NCI-H526 treated with DMSO at 0.1 percent for 48 hours (cell line): ENCODE results near the gene DOP1B.
A peak's percentile ranks its signal among the peaks of the same experiment; 100 is the strongest.
"Not testable (repeated sequence)": the region's sequence is repeated elsewhere in the genome, so short reads cannot be mapped to it uniquely, and the experiment has no call there.

Experiments used
- DNase-seq: peaks from one replicate; lab custom pipeline; 2025; lab: John Stamatoyannopoulos, UW

The DOP1B gene

DNA sequence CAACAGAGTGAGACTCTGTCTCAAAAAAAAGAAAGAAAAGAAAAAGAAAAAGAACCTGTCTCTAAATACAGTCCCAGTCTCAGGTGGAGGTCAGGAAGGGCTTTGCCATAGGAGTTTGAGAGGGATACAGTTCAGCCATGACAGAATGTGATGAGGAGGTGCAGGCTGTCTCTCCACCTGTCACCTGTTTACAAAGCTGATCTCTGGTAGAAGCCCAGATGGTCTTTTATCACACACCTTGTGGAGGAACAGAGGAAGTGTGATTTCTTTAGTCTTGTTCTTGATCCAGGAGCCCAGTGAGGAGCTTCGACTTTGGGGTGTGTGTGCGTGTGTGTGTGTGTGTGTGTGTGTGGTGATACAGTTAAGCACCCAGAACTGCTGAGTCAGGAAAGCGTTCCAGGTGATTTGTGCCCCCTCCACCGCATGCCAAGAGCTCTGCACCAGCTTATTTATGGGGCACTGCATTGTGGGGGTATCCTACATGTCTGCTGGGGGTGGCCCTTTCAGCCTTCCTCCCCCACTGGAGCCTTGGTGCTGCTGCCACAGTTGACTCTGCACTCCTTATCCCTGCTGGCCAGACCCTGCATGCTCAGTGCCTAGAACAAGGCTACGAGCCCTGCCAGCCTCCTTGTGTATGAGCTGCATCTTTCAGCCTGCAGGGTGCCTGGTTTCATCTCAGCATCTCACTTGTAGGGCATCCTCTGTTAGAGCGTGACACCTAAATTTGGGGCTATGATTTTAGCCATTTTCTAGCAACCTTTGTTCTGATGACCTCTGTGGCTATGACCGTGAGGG, 19.3 kb downstream of the DOP1B start:
- no peak for DNase-seq

DNA sequence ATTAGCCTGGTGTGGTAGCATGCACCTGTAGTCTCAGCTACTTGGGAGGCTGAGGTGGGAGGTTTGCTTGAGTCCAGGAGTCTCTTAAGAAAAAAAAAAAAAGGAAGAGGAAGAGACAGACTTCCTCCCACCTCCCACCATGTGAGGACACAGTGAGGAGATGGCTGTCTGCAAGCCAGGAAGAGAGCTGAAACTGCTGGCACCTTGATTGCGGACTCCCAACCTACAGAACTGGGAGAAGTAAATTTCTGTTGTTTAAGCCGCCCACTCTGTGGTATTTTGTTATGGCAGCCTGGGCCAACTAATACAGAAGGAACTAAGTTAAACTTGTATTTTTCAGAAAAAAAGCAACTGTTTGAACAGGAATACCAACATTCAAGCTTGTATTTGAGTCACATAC, 21.7 kb downstream of the DOP1B start:
- DNase-seq: no peak

DNA sequence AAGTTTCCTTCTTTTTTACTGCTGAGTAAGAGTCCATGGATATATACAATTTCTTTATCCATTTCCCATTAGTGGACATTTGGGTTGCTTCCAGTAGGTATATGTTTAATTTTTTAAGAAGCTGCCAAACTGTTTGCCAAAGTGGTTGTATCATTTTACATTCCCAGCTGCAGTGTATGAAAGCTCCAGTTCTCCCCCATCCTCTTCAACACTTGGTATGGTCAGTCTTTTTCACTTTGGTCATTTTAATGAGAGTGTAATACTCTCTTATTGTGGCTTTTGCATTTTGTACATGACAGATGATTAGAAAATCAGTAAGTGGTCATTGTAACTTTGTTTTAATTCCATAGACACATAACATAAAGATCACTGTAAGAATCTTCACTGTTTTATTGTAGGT, 22.5 kb downstream of the DOP1B start:
- DNase-seq: no peak

DNA sequence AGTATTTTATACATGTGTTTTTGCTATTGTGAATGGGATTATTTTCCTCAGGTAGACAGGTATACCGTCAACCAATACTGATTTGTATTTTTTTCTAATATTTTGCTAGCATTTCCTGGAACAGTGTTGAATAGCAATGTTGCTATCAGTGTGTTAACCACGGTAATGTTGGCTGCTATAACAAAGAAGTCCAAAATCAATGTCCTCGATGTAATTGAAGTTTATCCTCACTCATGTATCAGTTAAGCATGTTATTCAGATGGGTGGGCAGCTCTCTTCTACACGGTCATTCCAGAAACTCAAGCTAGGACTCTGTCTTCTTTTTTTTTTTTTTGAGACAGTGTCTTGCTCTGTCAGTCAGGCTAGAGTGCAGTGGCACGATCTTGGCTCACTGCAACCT, 24.3 kb downstream of the DOP1B start:
- DNase-seq: no peak

DNA sequence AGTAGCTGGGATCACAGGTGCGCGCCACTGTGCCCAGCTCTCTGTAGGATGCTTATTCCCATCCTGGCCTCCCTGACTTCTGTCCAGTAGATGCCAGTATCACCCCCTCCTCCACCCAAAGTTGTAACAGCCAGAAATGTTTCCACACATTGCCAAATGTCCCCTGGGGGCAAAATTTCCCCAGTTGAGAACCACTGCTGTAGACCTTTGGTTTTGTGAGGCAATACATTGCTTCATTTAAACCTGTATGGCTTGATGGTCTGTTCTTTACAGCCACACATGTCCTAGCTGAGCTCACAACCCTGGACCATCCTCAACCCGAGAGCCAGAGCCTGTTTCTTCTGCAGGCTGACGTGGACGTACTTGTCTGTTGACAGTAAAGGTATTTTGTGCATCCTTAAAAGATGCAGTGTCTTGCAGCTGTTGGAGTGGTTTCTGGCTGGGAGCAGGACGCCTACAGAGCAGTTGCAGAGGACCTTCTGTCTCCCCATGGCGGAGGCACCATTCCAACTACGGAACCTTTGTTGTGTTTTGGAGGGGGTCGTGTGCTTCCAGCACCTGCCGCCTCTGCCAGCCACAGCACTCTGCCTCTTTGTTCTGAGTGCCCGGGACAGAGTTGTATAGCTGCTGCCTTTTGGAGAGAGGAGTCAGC, 26.6 kb downstream of the DOP1B start:
- DNase-seq: no peak

DNA sequence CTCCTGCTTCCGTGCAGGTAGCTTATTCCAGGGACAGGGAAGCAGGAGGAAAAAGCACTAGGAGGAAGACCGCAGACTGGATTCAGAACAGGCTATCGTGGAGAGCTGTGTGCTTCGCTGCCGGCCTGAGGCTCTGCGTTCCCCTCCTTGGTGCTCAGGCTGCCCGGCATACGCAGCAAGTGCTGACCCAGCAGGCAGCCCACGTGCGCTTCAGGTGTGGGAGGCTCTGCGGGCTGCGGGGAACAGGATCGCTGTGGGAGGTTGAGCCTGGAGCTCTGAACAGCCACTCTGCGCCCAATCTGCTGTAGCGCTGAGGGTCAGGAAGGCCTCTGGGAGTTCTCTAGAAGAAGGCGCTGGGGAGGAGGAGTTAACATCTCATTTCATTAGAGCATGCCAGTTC, 27.9 kb downstream of the DOP1B start:
- DNase-seq: no peak

DNA sequence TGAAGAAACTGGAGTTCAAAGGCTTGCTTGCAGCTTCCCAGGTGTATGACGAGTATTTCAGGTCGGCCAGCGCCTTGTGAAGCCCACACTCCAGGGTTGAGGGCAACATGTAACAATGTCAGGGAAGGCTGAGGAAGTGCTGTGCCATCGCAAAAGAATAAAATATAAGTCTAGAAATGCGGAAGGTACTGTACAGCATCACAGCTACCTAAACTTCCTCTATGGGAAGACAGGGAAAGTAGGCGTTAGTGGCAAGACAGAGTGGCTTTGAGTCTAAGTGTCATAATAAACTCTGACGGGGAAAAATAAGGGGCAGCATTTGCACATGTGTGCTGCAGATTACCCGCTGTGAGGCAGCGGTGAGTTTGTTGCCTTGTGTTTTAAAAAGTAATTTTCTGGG, 28.9 kb downstream of the DOP1B start:
- DNase-seq: no peak

DNA sequence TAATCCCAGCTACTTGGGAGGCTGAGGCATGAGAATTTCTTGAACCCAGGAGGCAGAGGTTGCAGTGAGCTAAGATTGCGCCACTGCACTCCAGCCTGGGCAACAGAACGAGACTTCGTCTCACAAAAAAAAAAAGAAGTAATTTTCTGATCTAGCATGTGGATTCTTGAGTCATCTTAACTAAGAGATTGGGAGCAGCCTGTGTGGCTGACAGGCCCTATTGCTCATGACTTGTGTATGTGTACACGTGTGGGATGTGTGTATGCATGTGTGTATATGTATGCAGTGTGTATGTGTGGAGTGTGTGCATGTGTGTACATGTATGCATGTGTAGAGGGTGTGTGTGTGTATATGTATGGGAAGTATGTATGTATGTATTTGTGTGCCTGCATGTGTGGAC, 29.5 kb downstream of the DOP1B start:
- DNase-seq: no peak

DNA sequence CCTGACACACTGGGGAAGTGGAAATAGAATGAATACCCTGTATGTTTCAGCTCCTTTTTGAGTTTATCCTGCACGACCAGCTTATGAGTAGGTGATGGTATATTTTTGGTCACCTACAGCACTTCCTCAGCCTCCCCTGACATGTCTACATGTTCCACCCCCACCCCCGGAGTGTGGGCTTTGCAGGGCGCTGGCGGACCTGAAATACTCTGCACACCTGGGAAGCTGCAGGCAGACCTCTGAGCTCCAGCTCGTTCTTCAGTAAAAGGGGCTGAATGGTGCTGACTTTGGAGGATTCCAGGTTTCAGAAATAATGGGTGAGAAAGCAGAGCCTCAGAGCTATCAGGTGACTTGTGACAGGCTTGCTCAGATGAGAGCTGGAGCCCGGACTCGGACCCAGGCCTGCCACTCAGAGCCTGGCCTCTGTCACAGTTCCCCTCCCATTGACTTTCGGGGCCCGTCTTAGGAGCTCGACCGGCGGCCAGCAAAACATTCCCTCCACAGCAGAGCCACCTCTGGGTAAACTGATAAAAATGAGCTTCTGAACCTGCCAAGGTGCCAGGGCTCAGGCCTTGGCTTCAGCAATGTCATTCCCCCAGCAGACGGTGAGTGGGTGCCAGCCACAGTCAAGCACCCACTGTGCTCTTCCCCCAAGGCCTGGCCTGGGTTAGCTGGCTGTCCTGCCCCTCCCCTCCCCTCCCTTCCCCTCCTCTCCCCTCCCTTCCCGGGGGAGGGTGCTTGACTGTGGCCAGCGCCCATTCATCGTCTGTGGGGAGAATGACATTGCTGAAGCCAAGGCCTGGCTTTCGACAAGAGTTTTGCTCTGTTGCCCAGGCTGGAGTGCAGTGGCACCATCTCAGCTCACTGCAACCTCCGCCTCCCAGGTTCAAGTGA, 30.1 kb downstream of the DOP1B start:
- no peak for DNase-seq

DNA sequence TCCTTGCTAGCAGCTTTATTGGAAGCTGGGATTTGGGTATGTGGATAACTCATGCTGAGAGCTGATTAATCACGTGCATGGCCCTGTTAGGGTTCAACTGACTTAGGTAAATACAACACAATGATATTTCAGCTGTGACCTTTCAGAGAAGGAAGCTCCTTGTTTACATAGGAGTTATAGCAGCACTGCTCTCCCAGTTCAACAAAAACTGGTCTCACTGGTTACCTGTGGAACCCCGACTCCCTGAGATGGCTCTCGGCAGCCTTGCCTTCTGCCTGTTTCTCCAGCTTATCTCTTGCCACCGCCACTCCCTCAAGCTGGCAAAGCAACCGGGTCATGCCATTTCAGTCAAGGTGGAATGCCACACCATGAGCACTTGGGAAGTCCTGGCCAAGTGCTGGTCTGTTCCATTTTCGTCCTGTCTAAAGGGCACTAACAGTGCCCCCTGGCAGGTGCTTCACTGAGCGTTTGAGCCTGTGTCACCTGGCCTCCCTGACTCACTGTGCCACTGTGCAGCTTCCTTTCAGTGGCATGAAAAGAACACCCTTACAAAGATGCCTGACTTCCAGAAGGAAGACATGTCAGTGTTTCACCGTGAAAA, 31.6 kb downstream of the DOP1B start:
- peak; percentile 77 for DNase-seq

DNA sequence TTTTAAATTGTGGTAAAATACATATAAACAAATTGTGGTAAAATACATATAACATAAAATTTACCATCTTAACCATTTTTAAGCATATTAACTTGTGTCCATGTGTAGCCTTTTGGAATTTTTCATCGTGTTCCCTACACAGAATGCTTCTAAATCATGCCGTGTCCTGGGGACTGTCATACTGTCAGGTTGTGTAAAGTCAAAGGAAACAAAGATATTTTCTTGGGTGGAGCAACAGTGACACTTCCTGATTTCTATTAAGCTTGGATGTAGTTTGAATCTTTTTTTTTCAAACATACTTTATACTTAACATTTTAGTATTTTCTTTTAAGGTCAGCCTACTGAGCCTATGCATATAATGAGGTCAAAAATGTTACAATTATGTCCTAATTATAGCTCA, 32.3 kb downstream of the DOP1B start:
- no peak for DNase-seq

DNA sequence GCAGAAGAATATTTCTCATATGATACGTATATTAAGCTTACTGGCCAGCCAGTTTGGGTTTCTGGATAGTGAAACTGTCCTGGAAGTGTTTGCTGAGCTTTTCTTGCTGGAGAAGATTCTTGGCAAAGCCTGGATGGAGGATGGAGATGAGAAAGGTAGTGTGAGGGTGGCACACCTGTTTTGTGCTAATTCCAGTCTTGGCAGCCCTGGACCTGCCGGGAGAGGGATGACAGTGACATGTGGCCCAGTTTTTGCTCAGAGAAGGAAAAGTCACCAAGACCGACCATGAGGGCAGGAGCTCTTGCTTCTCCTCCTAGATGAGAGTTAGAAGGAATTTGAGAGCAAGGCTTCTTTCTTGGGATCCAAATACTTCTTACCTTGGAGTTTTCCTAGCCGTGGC, 34.1 kb downstream of the DOP1B start:
- no peak for DNase-seq

DNA sequence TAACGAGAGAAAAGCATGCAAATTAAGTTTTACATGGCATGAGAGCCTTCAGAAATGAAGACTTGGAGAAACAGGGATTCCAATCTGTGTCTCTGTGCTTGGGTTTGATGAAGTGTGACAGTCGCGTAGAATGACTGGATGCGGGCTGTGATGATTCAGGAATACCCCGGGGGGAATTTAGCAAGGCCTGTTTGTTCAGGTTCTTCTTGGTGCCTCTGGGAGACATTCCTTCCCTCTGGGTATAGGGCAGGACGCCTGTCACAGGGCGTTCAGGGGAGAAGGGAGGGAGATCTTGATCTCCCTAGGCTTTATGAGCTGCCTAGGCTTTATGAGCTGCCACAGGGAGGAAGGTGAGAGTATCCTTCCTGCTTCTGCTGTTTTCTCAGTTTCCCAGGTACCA, 36.6 kb downstream of the DOP1B start:
- DNase-seq: no peak

DNA sequence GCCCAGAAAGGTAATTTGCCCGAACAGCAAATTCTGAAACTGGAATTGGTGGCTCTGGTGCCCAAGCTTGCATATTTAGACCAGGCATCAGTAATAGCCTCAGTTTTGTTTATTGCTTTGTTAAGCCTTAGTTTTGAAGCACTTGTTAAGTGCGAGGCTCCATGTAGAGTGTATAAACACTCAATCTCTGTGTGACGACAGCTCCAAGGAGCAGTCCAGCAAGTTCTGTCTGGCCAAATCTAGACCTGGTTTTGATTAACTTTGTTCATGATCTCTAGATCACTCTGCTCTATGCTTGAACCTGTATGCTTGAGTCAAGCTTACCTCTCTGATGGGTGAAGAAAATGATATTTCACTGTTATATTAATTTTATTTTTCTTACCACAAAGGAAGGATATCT, 37.4 kb downstream of the DOP1B start:
- no peak for DNase-seq

DNA sequence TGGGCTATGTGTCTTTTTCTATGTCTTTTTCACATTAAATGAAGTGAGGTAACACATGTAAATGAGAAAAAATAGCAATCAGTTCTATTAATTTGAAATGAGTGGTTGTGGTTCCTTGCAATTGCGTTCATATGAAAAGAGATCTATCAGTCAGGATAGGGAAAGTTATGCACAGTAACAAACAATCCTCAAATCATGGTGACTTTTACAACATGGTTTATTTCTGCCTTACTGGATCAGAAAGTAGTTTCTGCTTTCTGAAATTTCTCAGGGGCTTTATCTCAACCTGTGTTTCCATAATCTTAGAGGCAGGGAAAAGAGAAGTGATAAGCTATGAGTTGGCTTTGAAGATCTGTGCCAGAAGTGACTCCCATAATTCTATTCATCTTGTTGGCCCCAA, 39.0 kb downstream of the DOP1B start:
- DNase-seq: no peak

DNA sequence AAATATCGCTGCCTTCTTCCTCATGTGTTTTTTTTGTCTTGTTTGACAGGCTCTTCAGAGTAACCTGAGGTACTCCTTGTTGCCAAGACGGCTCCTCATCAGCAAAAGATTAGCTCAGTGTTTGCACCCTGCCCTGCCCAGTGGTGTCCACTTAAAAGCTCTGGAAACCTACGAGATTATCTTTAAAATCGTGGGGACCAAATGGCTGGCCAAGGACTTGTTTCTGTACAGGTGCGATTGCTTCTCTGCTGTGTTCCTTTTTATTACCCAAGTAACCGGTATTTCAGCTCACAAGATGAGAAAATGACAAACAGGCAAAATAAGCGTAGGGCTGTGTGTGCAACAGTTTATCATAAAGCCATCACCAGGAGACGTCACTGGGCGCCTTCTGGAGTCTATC, 42.4 kb downstream of the DOP1B start:
- DNase-seq: no peak

DNA sequence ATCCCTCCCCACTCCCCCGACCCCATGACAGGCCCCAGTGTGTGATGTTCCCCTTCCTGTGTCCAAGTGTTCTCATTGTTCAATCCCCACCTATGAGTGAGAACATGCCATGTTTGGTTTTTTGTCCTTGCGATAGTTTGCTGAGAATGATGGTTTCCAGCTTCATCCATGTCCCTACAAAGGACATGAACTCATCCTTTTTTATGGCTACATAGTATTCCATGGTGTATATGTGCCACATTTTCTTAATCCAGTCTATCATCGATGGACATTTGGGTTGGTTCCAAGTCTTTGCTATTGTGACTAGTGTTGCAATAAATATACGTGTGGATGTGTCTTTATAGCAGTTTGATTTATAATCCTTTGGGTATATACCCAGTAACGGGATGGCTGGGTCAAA, 43.0 kb downstream of the DOP1B start:
- not testable (repeated sequence) for DNase-seq

DNA sequence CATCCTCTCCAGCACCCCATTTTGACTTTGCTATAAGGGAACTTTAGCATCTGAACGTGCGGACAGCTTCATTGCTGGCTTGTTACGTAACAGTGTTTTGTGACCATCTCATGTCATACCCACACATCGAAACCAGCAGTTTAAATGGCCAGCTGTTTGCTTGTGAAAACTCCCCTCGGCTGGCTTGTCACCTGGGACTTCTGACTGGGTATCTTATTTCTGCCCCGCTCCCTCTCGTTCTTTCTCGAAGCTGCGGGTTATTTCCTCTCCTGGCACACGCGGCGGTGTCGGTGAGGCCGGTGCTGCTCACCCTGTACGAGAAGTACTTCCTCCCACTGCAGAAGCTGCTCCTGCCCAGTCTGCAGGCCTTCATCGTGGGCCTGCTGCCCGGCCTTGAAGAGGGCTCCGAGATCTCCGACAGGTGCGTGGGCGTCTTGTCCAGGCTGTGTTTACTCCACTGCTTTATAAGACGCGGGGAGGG, 43.5 kb downstream of the DOP1B start:
- no peak for DNase-seq

DNA sequence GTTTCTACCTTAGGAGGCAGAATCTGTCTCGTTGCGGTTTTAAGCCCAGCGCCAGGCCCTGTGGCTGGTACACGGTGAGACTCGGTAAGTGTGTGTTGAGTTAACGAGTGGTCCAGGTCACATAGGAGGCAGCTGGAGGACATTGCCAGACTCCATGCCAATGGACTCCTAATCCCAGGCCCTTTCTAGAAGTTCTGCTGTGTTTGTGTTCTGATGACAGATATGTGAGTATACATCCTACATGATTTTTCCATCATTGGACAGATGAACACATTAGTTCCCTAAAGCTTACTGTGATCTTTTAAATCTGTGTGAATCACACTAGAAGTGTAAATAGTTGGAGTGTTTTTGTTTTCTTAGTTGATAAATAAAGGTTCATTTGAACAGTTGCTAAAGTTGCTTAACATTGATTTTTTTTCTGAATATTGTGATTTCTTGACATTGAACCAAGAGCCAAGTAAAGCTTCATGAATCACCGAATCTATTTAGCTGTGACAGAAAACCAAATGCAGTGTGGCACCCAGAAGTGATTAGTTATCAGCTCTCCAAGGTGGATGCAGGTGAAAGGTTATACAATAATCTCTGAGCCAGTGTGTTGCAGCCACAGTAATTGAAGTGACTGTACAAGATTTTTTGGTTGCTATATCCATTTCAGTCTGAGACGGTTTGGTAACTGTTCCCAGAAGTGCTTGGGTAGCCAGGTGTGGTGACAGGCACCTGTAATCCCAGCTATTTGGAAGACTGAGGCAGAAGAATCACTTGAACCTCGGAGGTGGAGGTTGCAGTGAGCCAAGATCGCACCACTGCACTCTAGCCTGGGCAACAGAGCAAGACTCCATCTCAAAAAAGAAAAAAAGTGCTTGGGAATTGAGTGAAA, 46.3 kb downstream of the DOP1B start:
- no peak for DNase-seq

DNA sequence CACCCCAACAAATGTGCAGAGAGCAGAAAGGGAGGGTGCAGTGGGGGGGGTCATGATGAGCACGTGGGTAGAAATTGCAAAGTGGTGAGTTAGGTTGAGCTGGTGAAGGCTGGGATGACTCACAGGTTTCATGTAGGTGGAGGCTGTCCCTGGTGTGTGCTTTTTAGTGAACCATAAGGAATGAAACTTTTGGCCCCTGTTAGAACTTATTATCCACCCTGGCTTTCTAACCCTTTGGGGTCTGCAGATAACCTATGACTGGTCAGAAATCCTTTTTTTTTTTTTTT, 46.9 kb downstream of the DOP1B start:
- DNase-seq: no peak

DNA sequence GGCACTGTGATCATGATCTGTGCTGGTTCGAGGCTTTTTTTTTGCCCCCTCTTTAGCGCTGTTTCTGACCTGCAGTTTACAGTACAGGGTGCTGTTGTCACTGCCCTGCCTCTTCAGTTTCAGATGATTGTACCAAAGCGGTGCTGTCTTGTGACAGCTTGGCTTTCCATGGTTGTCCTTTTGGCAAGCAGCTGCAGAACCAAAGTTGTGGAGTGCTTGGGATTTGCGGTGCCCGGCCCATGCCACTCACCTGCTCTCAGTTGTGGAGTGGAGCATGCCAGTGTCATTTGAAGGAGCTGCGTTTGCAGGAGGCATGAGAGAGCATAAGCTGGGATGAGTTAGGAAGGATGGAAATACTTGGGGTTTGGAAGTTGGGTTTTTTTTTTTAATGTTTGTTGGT, 48.4 kb downstream of the DOP1B start:
- DNase-seq: no peak

DNA sequence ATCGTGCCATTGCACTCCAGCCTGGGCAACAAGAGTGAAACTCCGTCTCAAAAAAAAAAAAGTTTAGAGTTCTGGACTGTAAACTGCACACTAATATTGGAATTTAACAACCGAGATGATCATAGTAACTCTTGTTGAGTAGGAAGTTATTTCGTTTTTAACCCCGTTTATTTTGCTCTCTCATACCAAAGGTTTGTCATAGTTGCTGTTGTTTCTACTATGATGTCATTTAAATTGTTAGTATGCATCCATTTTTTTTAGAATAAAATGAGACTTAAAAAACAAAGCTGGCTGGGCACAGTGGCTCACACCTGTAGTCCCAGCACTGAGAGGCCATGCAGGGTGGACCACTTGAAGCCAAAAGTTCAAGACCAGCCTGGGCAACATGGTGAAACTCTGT, 49.3 kb downstream of the DOP1B start:
- DNase-seq: no peak
